Non-pigmented ciliary epithelial cell (primary cell): ENCODE data around the gene OR52E1.

Experiments
- DNase-seq: peaks from one replicate; pipeline ENCODE4 v3.0.0-alpha.2; 2010; ENCODE audit warnings: low read depth

Gene OR52E1

GRCh38 chr11:5117588-5117987 is 48.2 kb downstream of the OR52E1 start:
- no peak for DNase-seq

- DNase-seq, result no peak
Measured at GRCh38 chr11:5118893-5119292, 49.5 kb downstream of the OR52E1 start.
